ENCODE data around the gene DNLZ.

DNA sequence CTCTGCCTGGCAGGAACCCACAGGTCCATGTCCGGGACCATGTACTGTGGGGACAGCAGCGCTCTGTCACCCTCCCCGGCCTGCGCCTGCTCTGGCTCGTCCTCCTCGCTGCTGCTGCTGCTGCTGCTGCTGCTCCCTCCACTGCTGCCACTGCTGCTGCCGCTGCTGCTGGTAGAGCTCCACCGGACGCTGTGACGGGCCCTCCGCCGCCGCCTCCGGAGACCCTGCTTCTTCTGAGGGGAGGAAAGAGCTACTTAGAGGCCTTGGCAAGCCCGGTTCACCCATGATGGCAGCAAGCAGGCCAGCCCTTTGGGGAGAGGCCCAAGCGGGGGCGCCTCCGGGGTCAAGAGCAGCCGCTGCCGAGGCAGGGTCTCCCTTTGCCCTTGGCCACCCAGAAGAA lies 19.9 kb upstream of the DNLZ start:
- no peak for TF ChIP-seq POLR2A (IDR thresholded peaks at IDR 0.05; ENCODE audit: low read depth, low read length)
- no peak for TF ChIP-seq SPI1 (IDR thresholded peaks at IDR 0.05; ENCODE audit: low read depth, low read length)
- no peak for TF ChIP-seq POU2F2 (IDR thresholded peaks at IDR 0.05; ENCODE audit: low read depth, low read length)
- no peak for TF ChIP-seq POLR2AphosphoS5 (IDR thresholded peaks at IDR 0.05; ENCODE audit: low read depth, low read length)
- no peak for TF ChIP-seq TAF1 (IDR thresholded peaks at IDR 0.05; ENCODE audit: low read depth, low read length)
- TF ChIP-seq PAX5 (IDR thresholded peaks at IDR 0.05; ENCODE audit: insufficient read depth, low read length, severe bottlenecking): no peak

Data from GM12891 (cell line).